Stimulated activated naive B cell treated with anti-CD40 and anti-IgM and Interleukin-4, amounts not matched to agents 10 μg/mL and 1 μg/mL and 100 μg/mL, for 72 hours (primary cell): Measurements from ENCODE around the gene NPM3.
A peak's percentile ranks its signal among the peaks of the same experiment; 100 is the strongest.
"Not testable (repeated sequence)": the region's sequence is repeated elsewhere in the genome, so short reads cannot be mapped to it uniquely, and the experiment has no call there.

Source experiments
- ATAC-seq, 2 donors: fragments of 150-1000 bp; cut with Tn5 transposase; replicated peaks; 2 replicates each; pipeline ENCODE4 v1.10.0; 2021; ENCODE audit warnings: moderate library complexity in 1 of 2
- DNase-seq: peaks from one replicate; pipeline ENCODE4 v3.0.0; 2021
- H3K27ac Mint-ChIP-seq: one replicate; pipeline ENCODE4 v1.8.0; 2022; ENCODE audit warnings: mild to moderate bottlenecking, mixed read lengths
- H3K27me3 Mint-ChIP-seq, 2 donors: one replicate each; pipeline ENCODE4 v1.8.0; 2022; ENCODE audit warnings: mixed read lengths in 2 of 2
- H3K36me3 Mint-ChIP-seq, 2 donors: one replicate each; pipeline ENCODE4 v1.8.0; 2022; ENCODE audit warnings: mixed read lengths in 2 of 2, mild to moderate bottlenecking in 1 of 2
- H3K4me1 Mint-ChIP-seq, 2 donors: one replicate each; pipeline ENCODE4 v1.8.0; 2022; ENCODE audit warnings: mixed read lengths in 2 of 2, mild to moderate bottlenecking in 1 of 2
- H3K4me3 Mint-ChIP-seq, 2 donors: one replicate each; pipeline ENCODE4 v1.8.0; 2022; ENCODE audit warnings: mild to moderate bottlenecking in 2 of 2, mixed read lengths in 2 of 2, moderate library complexity in 1 of 2
- H3K9me3 Mint-ChIP-seq, 2 donors: one replicate each; pipeline ENCODE4 v1.8.0; 2022; ENCODE audit warnings: mixed read lengths in 2 of 2, mild to moderate bottlenecking in 1 of 2

NPM3 gene

DNA sequence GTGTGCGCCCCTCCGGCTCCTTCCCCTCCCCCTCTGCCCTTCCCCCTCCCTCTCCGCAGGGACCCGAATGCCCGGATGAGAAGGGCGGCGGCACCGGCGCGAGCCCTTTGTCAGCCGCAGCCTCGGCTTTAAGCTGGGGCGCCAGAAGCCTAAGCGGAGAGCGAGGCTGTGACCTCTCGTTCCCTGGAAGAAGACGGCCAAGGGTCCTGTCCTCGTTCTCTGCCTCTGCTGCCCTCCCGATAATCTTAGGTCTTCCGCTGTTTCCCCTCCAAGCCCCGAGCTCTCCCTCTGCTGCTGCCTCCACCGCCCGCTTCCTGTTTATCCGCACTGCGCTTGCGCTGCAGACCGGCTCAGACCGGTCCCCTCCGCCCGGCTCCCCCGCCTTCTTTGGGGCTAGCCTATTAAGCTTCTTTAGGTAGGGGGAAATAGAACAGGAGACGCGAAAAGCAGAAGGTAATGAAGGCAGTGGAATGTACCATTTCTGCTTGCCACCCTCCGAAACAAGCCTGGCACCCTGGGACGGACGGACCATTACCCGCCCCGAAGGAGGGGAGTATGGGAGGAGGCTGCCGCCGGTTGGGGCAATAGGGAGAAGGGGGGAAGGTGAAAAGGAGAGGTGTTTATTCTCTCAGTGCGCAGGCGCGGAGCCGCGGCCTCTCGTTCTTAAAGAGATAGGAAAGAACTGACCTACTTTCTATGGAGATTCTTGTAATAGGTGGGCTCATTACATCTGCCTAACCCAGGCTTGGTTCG lies 35.0 kb upstream of the NPM3 start, which contains the start of gene OGA:
Gene OGA, minus strand, starts transcription at position 326 of the 753 bp plus-strand sequence. CDS start 422 bp downstream, outside the sequence.
- Mint-ChIP-seq H3K9me3 (no peaks in the 10 kb centered on the region), H3K4me1 (peaks cover 23 to 50% of the 10 kb centered on the region in 2 donors), H3K36me3 (peaks cover 19 to 49% of the 10 kb centered on the region in 2 donors), H3K4me3 (peak within 1 kb of the TSS; percentile 89 to 96), H3K27me3 (no peaks in the 10 kb centered on the region), H3K27ac (peak within 1 kb of the TSS; percentile 99)
- DNase-seq (peak; percentile 98), ATAC-seq (peak; percentile 84 to 90)

DNA sequence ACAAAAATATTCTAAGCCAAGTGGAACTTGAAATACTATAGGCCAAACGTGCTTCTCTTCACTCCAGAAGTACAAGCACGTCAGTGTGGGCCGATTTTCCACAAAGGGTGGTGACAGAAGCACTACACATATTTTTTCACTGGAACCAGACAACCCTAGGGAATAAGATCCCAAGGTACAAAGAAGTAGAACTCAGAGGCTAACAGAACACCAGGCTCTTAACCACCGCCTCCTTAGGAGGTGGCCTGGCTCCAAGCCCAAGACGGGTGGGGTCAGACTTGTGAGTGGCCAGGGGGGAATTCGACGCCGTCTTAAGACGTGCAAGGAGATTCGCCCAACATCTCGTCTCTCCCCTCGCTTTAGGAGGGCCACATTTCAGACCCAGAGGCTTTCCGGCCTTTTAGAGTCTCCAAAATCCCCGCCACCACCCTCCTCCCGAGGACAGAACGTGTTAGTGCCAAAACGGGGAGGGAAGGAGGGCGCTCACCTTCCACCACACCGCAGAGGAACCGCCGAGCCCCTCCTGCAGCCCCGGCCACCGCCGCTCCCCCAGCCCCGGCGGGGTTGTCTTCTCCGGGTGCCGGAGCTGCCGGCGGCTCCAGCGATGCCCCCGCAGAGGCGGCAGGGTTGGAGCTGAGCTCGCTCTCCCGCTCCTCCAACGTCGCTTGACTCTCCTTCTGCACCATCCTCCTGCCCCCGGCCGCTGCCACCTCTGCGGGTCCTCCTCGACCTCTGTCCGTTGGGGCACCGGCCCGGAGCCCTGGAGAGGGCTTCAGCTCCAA lies 34.3 kb upstream of the NPM3 start:
- peaks cover 25 to 58% of the 10 kb centered on the region in 2 donors for H3K4me1 Mint-ChIP-seq
- no peaks in the 10 kb centered on the region for H3K27me3 Mint-ChIP-seq
- ATAC-seq (peak; percentile 10 to 28), DNase-seq (peak; percentile 59)
- peaks cover 19 to 48% of the 10 kb centered on the region in 2 donors for H3K36me3 Mint-ChIP-seq
- H3K27ac Mint-ChIP-seq, result peak overlapping the region; percentile 99
- no peaks in the 10 kb centered on the region for H3K9me3 Mint-ChIP-seq
- H3K4me3 Mint-ChIP-seq, result peak overlapping the region; percentile 89 to 96

DNA sequence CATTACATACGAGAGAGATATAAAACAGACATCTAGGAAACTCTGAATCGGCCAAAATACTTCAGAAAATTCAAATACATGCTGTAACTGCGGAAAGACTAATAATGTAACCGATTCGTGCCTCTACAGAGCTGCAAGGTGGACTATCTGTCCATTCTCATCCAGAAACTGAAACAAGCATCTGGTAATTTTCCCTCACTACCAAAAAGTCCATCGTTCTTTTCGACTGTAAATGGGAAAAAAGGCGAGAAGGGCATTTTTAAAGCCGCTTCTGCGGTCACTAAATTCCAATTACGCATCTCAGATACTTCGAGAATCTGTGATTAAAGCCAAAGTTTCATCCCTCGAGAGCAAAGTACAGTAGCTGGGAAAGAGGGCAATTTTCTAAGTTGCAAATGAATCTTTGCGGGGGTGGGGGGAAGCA lies 33.7 kb upstream of the NPM3 start:
- peaks cover 17 to 47% of the 10 kb centered on the region in 2 donors for H3K36me3 Mint-ChIP-seq
- peak overlapping the region; percentile 99 for H3K27ac Mint-ChIP-seq
- ATAC-seq (peak in 1 of 2 donors; percentile 15), DNase-seq (no peak)
- H3K4me1 Mint-ChIP-seq, result peaks cover 24 to 59% of the 10 kb centered on the region in 2 donors
- no peaks in the 10 kb centered on the region for H3K9me3 Mint-ChIP-seq
- peak overlapping the region; percentile 89 to 96 for H3K4me3 Mint-ChIP-seq
- no peaks in the 10 kb centered on the region for H3K27me3 Mint-ChIP-seq

DNA sequence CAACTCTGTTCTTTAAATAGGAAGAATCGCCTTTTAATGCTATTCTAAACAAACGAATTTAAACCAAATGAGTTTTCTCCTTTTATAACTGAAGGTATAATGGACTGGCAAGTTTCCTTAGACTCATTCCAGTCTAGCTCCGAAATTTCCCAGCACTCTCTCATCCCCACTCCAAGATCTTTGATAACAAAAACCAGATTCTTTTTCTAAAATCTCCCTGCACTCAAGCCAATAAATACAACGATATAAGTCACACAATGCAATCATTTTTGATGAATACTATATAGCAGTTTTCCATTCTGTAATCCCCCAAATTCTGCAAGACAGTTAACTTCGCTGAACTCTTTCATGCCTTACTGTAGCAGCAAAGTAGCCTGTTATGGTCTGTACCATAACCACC lies 33.1 kb upstream of the NPM3 start:
- H3K27ac Mint-ChIP-seq, result peak overlapping the region; percentile 99
- H3K36me3 Mint-ChIP-seq, result peaks cover 17 to 44% of the 10 kb centered on the region in 2 donors
- peaks cover 21 to 58% of the 10 kb centered on the region in 2 donors for H3K4me1 Mint-ChIP-seq
- ATAC-seq (no peak), DNase-seq (no peak)
- peak overlapping the region; percentile 89 to 96 for H3K4me3 Mint-ChIP-seq
- no peaks in the 10 kb centered on the region for H3K9me3 Mint-ChIP-seq
- H3K27me3 Mint-ChIP-seq, result no peaks in the 10 kb centered on the region

DNA sequence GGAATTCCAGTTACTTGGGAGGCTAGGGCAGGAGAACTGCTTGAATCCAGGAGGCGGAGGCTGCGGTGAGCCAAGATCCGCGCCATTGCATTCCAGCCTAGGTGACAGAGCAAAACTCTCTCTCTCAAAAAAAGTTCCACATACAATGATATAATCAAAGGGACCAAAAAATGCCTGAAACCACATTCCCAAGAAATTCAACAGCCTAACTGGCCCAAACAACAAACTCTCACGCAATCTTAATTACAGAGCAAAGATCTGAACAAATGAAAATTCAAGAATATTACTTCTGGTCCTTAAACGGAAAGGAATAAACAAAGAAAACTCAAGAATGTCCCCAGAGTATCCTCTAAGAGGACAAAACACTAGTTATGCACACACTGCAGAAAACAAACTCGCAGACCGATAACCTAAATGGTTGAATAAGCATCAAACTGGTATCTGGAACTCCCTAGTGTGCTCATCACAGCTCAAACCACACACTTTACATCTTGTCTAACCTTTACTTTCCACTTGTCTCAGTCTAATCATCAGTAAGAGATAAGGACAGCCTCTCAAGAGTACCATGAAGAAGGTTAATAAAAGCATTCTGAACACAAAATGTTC lies 31.3 kb upstream of the NPM3 start:
- Mint-ChIP-seq H3K4me1 (peaks cover 24 to 58% of the 10 kb centered on the region in 2 donors), H3K4me3 (peak overlapping the region; percentile 89 to 96), H3K9me3 (no peaks in the 10 kb centered on the region), H3K36me3 (peaks cover 20 to 51% of the 10 kb centered on the region in 2 donors), H3K27ac (peak overlapping the region; percentile 99), H3K27me3 (no peaks in the 10 kb centered on the region)
- DNase-seq (no peak), ATAC-seq (peak; percentile 46 to 52)

DNA sequence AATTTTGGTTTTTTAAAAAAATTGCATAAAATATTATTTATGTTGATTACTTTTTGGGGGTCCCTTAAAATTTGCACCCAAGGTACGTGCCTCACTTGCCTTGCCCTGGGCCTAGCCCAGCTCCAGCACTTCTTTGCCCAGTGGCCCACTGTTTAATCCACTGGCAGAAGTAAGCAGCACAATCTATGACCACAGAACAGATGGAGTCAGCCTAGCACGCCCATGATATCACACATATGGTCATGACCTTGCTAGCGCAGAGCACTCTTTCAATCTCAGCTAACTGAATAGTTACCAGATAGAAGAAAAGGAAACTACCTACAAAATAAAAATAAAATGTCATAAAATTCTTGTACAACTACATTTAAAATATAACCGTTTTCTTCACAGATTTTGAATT lies 29.4 kb upstream of the NPM3 start:
- Mint-ChIP-seq H3K9me3 (no peaks in the 10 kb centered on the region), H3K36me3 (peaks cover 18 to 45% of the 10 kb centered on the region in 2 donors), H3K27ac (no peak overlapping the region), H3K4me3 (no peak overlapping the region), H3K4me1 (peaks cover 19 to 52% of the 10 kb centered on the region in 2 donors), H3K27me3 (no peaks in the 10 kb centered on the region)
- ATAC-seq (no peak), DNase-seq (no peak)

DNA sequence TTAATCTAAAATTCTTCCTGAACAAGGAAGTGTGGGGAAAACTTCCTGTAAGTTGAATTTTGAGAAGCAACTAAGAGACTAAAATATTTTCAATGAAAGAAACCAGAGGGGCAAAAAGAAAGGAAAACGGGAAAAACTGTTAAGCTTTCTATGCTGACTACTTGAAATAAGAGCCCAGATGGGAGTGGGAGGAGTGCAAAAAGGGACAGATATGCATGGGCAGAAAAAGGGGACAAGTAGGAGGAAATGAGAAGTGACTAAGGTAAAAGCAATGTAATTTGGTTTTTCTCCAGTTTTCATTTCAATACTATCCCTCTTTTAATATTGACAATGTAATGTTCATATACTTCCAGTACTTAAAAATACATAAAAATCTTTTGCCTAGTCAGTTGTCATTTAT lies 23.9 kb upstream of the NPM3 start:
- Mint-ChIP-seq H3K27ac (no peak overlapping the region), H3K27me3 (no peaks in the 10 kb centered on the region), H3K36me3 (peaks cover 20 to 23% of the 10 kb centered on the region in 2 donors), H3K9me3 (no peaks in the 10 kb centered on the region), H3K4me3 (no peak overlapping the region), H3K4me1 (peaks cover 4 to 18% of the 10 kb centered on the region in 2 donors)
- ATAC-seq (no peak), DNase-seq (no peak)

DNA sequence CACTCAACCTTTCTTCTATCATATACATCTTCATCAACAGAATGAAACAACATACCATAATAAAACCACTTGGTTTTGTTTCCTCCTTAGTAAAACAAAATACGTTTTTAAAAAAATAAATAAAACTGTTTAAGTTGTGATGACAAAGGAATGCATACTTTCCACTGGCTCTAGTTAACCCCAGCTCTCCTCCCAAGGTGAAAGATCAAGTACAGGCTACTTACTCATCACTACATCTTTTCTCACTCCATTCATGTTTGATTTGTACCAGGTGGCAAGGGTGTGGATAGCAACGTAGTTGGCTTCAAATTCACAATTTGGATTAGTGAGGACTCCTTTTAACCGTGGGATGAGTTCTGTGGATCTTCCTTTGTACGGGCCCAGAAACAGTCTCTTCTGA lies 20.3 kb upstream of the NPM3 start:
- H3K27ac Mint-ChIP-seq, result no peak overlapping the region
- no peak overlapping the region for H3K4me3 Mint-ChIP-seq
- no peaks in the 10 kb centered on the region for H3K9me3 Mint-ChIP-seq
- H3K36me3 Mint-ChIP-seq, result peaks cover 37 to 41% of the 10 kb centered on the region in 2 donors
- DNase-seq (no peak), ATAC-seq (no peak)
- H3K27me3 Mint-ChIP-seq, result no peaks in the 10 kb centered on the region
- peaks cover 9 to 30% of the 10 kb centered on the region in 2 donors for H3K4me1 Mint-ChIP-seq

DNA sequence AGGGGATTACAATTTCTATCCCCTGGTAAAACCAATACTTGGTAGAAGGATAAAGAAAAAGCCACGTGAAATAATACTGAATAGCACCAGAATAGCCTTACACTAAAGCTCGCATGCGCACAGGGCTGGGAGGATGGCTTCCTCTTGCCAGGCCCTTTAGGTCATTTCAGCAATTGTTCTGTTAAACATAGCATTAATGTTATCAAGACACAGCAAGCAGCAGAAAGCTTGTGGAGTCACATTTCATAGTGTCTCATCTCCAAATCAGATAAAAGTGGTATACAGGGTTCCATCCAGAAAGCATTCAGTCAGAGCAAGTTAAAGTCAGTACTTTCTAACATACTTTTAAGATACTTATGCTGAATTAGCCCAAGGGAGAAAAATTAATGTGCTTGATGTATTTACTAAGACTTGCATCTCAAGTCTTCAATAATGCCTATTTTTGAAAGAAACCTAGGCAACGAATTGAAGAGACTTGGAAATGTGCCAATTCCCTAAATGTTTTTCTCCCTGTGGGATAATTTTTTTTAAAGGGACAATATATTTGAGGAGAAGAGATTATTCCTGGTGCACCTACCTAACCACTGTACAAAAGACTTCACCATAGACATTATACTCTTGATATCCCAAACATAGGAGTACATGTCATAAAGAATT lies 14.3 kb upstream of the NPM3 start:
- DNase-seq (no peak), ATAC-seq (no peak)
- H3K27ac Mint-ChIP-seq, result peak overlapping the region; percentile 56
- peaks cover 9 to 35% of the 10 kb centered on the region in 2 donors for H3K4me1 Mint-ChIP-seq
- no peaks in the 10 kb centered on the region for H3K27me3 Mint-ChIP-seq
- peaks cover 45 to 55% of the 10 kb centered on the region in 2 donors for H3K36me3 Mint-ChIP-seq
- H3K9me3 Mint-ChIP-seq, result no peaks in the 10 kb centered on the region
- H3K4me3 Mint-ChIP-seq, result no peak overlapping the region

DNA sequence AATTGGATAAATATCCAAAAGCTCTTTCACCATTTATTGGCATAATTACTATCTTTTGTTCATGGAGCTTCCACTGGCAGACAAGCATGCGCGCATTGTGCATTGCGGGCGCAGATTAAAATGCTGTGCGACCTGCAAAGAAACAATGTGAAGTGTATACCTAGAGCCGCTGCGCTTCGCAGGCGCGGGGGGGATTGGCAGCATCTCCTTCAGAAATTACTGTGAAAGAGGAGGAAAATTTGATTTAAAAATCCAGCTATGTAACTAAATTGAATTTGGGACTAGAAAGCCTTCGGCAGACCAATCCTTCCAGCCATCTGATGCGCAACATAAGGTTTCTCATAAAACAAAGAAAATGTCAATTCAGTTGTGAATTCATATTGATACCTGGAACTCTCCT lies 10.3 kb upstream of the NPM3 start:
- Mint-ChIP-seq H3K9me3 (no peaks in the 10 kb centered on the region), H3K4me1 (peaks cover 2 to 15% of the 10 kb centered on the region in 2 donors), H3K4me3 (no peak overlapping the region), H3K36me3 (peaks cover 22 to 31% of the 10 kb centered on the region in 2 donors), H3K27me3 (no peaks in the 10 kb centered on the region), H3K27ac (no peak overlapping the region)
- ATAC-seq (no peak), DNase-seq (no peak)

DNA sequence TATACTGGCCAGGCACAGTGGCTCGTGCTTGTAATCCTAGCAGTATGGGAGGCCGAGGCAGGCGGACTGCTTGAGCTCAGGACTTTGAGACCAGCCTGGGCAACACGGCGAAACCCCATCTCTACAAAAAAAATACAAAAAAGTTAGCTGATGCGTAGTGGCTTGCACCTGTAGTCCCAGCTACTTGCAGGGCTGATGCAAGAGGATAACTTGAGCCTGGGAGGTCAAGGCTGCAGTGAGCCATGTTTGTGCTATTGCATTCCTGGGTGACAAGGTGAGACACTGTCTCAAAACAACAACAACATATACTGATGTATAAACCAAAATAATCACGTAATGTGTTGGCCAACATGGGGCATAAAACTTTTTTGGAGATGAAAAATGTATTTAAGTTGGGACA lies 6.4 kb upstream of the NPM3 start:
- Mint-ChIP-seq H3K4me3 (no peak overlapping the region), H3K4me1 (peaks cover 4 to 26% of the 10 kb centered on the region in 2 donors), H3K9me3 (no peaks in the 10 kb centered on the region), H3K27me3 (no peaks in the 10 kb centered on the region), H3K27ac (no peak overlapping the region), H3K36me3 (peaks cover 18 to 29% of the 10 kb centered on the region in 2 donors)
- no peak for ATAC-seq
- DNase-seq, result no peak

DNA sequence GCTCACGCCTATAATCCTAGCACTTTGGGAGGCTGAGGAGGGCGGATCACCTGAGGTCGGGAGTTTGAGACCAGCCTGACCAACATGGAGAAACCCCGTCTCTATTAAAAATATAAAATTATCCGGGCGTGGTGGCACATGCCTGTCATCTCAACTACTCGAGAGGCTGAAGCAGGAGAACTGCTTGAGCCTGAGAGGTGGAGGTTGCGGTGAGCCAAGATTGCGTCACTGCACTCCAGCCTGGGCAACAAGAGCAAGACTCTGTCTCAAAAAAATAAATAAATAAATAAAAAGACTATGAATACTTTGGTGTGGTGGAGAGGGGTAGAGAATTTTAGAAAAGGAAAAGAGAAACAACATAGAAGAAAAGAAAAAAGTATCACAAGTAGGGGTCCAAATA lies 6.0 kb upstream of the NPM3 start:
- Mint-ChIP-seq H3K4me1 (peaks cover 6 to 24% of the 10 kb centered on the region in 2 donors), H3K36me3 (peaks cover 18 to 33% of the 10 kb centered on the region in 2 donors), H3K27ac (peak overlapping the region; percentile 5)
- H3K27me3 Mint-ChIP-seq, H3K4me3 Mint-ChIP-seq, ATAC-seq, H3K9me3 Mint-ChIP-seq, DNase-seq: not testable (repeated sequence)

DNA sequence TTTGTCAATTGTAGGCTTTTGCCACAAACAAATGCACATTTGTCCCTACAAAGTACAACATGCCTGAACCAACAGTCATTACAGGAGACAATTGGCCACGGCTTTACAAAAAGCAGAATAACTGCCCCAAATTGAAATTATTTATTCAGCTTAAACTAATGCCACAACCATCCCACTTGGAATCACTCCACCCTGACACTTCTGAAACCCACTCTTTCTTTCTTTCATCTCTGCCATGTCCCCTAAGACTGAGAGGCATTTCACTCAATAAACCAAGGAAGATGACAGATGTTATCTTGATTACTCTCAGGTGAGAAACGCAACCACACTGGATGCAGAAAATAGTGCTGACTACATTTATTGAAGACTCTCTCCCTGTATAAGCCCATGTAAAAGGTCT lies 2.6 kb upstream of the NPM3 start:
- Mint-ChIP-seq H3K27me3 (no peaks in the 10 kb centered on the region), H3K27ac (peak overlapping the region; percentile 10), H3K36me3 (peaks cover 27 to 45% of the 10 kb centered on the region in 2 donors), H3K9me3 (no peaks in the 10 kb centered on the region), H3K4me3 (no peak overlapping the region), H3K4me1 (peaks cover 31 to 56% of the 10 kb centered on the region in 2 donors)
- no peak for DNase-seq
- ATAC-seq, result no peak

DNA sequence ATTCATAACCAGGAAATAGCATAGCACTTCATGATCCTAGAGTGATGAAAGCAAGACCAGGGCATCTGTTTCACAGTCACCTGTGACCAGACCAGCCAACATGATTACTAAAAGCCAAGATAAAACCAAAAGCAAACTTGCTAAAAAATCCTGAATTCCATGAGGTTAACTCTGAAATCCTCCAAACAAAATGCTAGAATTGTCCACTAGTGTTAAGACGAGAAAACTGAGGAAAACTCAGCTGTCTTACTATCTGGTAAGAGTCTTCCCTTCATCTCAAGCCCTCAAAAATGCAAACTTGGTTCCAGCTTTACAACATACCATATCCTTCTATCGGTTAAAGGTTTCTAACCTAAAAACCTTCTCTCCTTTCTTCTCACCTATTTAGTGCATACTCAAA lies 1.3 kb upstream of the NPM3 start:
- Mint-ChIP-seq H3K27ac (no peak overlapping the region), H3K4me1 (peaks cover 40 to 67% of the 10 kb centered on the region in 2 donors)

More for the DNA sequence above, 1.3 kb upstream of the NPM3 start:
- H3K27me3 Mint-ChIP-seq, result no peaks in the 10 kb centered on the region
- H3K4me3 Mint-ChIP-seq, result peak overlapping the region in 1 of 2 donors; percentile 100
- DNase-seq, result no peak
- H3K9me3 Mint-ChIP-seq, result no peaks in the 10 kb centered on the region
- peaks cover 30 to 45% of the 10 kb centered on the region in 2 donors for H3K36me3 Mint-ChIP-seq
- ATAC-seq, result no peak
